ENCODE results near the gene R3HDM2.
"Not testable (repeated sequence)": the region's sequence is repeated elsewhere in the genome, so short reads cannot be mapped to it uniquely, and the experiment has no call there.

R3HDM2 gene

DNA sequence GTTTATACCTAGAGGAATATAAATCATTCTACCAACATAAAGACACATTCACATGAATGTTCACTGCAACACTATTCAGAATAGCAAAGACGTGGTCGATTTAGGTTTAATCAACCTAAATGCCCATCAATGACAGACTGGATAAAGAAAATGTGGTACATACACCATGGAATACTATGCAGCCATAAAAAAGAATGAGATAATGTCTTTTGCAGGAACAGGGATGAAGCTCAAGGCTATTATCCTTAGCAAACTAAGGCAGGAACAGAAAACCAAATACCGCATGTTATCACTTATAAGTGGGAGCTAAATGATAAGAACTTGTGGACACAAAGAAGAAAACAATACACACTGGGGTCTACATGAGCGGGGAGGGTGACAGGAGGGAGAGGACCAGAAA lies 94.5 kb downstream of the R3HDM2 start:
- DNase-seq: not testable (repeated sequence)

DNA sequence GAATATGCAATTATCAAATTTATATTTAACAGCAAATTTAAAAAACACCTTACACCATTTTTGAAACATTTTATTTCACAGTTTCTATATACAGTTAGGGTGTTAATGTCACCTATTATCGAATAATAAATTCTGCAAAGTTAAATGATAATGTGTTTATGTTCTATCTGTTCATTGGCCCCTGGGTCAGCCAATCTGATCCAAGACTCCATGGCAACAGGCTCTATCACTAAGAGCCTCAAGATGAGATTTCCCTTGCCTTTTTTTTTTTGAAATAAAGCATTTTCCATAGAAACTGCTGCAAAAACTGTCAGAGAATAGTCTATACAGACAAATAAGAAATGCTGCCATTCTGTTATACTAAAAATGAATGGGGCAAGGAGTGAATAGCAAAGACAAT lies 96.6 kb downstream of the R3HDM2 start:
- no peak for DNase-seq

DNA sequence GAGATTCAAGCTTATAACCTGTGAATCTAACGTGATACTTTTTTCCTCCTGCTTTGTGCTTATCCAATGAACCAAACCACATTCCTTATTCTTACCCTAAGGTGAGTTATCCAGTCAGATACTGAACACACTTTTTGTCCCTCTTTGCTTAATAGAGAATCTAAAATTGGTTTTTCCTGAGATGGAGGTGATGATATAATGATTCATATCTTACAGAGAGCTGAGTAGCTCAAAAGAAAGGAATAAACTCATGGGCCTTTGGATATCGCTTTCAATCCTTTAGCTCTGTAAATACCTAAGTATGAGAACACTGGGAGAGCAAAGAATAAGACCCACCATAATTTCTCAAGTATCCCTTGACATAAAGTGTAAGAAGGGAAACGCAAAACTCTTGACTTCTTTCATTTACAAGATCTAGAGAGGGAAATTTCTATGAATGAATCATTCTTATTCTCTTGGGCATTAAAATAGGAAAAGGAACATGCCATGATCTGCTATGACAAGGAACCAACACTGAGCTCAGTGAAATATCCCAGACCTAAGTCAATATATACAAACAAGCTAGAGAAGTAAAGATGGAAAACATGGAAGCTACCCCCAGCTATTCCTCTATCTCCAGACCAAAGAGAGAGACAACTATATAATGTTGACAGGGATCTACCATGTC lies 98.1 kb downstream of the R3HDM2 start:
- no peak for DNase-seq

- DNase-seq: no peak
Measured at GRCh38 chr12:57330992-57331391, 99.9 kb downstream of the R3HDM2 start.

DNA sequence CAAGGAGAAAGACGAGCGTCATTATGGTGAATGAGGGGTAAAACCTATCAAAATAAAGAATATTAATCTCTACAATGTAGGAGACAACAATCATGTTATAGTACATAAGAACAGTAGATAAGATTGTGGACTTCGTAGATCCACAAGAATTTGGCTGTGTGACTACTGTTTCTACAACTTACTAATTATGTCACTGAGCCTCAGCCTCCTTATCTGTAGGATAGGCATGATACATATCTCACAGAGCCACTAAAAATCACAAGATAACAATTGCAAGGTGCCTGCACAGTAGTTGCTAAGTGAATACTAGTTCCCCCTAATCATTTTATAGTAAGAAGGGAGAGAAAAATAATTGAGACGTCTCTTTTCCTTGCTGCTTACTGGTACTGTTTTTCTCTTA lies 101.6 kb downstream of the R3HDM2 start:
- no peak for DNase-seq

GRCh38 chr12:57325395-57325794 lies 105.4 kb downstream of the R3HDM2 start:
- no peak for DNase-seq

GRCh38 chr12:57323416-57323815 lies 107.4 kb downstream of the R3HDM2 start:
- DNase-seq: no peak

- DNase-seq: no peak
Measured at GRCh38 chr12:57320639-57321038, 110.2 kb downstream of the R3HDM2 start.

GRCh38 chr12:57319678-57320469 lies 111.0 kb downstream of the R3HDM2 start:
- DNase-seq: no peak

DNA sequence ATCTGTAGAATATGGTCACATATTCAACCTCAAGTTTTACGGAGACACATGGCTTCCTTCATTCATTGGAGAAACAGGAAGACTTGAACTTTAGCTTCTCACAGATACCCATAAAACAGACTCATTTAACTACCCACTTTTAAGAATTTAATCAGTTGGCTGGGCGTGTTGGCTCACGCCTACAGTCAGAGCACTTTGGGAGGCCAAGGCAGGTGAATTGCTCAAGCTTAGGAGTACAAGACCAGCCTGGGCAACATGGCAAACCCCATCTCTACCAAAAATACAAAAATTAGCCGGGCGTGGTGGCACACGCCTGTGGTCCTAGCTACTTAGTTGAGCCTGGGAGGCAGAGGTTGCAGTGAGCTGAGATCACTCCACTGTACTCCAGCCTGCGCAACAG lies 115.2 kb downstream of the R3HDM2 start:
- DNase-seq: no peak

GRCh38 chr12:57312287-57312686 lies 118.6 kb downstream of the R3HDM2 start:
- not testable (repeated sequence) for DNase-seq

DNA sequence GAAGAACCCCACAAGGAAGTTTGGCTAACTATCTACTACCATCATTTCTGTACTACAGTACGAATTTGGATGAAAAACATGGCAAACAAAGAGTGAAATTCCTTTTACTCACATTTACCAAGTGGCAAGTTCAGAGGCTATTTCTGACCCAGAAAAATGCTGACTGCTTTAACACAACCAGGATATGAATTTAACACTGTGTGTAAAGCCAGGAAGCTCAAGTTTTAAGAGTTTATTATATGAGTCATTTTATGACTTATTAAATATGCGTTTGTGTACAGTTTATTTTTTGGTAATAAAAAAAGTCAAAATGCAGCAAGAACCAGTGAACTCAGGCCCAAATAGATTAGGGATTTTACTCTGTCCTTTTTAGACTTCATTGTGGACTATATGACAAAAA lies 121.4 kb downstream of the R3HDM2 start:
- no peak for DNase-seq

DNA sequence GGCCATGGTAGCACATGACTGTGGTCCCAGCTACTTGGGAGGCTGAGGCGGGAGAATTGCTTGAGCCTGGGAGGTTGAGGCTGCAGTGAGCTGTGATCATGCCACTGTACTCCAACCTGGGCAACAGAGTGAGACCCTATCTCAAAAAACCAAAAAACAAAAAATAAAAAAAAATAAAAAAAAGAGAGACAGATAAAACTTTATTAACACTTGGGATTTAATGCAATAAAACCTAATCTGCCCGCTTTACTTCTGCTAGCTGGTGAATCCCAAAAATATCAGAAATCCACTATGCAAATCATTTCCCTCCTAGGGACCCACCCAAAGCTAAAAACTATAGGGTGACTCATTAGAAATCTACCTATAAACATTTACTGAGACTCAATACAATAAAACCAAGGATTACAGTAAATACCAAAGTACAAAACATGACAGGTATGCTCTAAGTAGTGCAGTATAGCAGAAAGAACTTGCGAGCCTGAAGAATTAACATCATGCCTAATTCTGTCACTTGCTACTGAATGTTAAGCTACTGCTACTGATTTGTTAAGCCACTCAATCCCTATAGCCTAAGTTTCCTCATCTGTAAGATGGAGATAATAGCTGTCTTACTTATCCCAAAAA lies 129.8 kb downstream of the R3HDM2 start:
- no peak for DNase-seq

DNA sequence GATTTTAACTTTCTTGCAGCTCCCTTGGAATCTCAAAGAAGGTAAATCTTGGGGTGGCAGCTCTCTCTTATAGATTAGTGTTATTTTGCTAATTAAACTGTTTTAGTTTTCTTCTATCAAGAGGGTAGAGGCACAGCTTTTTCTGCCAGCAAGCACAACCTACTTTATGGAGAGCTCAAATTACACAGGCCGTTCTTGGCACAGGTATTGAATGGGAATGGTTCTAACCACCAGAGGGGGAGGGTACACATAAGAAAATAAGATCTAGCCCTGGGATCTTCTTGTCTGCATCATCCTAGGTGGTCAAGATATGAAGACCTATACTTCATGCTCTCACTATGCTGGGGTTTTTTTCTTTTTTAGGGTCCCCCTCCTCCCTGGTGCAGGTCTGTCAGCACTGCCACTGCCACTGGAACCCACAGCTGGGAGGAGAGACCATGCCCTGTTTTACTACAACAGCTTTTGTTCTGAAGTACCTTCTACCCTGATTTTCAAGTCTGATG lies 131.3 kb downstream of the R3HDM2 start:
- no peak for DNase-seq

- no peak for DNase-seq
Measured at GRCh38 chr12:57296291-57296690, 134.6 kb downstream of the R3HDM2 start.

DNA sequence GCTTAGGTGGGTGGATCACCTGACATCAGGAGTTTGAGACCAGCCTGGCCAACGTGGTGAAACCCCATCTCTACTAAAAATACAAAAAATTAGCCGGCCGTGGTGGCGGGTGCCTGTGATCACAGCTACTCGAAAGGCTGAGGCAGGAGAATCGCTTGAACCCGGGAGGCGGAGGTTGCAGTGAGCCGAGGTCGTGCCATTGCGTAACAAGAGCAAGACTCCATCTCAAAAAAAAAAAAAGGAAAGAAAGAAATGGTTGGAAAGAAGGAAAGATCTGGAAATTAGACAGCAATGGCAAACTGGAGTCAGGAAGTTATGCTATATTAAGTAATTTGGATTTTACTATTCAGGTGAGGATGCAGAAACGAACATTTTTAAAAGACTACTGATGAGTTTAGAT lies 148.8 kb downstream of the R3HDM2 start:
- DNase-seq: not testable (repeated sequence)

- DNase-seq: peak in 27 of 58 donors; percentile 3 to 70 (median 30)
Measured at GRCh38 chr12:57280211-57281062, 150.4 kb downstream of the R3HDM2 start.

DNA sequence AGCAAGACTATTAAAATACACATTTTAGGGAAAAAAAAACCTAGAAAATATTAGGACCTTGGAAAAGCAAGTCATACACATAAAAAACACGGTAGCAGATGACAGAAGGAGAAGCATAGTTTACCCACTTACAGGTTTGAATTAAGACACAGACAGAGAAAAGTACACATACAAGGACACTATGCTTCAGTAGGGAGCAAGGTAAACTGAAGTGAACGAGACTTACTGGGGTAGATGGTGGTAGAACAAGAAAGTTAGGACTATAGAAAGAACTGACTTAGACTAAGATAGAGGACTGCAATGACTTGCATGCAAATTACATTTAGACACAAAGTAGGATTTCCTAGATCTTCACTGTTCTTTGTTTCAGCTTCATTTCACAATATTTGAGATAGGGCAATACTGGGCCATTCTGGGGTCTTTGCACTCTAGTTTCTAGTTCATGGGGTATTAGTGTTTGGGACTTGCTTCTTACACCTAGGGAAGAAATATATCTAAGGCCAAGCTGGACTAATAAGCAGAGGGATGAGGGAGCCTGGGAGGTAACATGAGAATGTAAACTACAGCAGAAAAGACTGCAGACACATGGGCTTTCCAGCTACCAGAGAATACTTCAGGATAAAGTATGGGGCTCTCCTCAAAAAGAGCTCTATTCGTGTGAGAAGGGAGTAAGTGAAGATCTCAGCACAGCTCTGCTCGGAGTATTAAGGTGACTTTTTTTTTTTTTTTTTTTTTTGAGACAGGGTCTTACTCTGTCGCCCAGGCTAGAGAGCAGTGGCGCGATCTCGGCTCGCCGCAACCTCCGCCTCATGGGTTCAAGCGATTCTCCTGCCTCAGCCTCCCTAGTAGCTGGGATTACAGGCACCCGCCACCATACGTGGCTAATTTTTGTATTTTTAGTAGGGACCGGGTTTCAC lies 152.1 kb downstream of the R3HDM2 start:
- DNase-seq: no peak

DNA sequence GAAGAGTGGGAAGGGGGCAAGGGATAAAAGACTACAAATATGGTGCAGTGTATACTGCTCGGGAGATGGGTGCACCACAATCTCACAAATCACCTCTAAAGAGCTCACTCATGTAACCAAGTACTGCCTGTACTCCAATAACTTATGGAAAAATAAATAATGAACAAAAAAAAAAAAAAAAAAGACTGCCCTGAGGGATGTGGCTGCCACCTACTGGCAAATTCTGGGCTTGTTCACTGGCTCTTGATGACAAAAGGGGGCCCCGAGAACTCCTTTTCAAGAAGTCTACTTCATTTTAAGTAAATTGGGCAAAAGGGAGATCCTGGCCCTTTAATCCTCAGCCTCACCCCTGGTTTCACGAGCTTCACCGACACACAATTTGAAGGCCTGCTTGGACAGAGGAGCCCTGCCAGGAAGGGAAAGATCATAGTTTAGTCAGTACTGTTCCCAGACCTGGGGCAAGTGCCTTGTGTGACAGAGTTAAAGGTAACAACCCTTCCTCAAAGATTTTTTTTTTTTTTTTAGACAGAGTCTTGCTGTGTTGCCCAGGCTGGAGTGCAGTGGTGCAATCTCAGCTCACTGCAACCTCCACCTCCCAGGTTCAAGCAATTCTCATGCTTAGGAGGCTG lies 153.8 kb downstream of the R3HDM2 start:
- DNase-seq: no peak

DNA sequence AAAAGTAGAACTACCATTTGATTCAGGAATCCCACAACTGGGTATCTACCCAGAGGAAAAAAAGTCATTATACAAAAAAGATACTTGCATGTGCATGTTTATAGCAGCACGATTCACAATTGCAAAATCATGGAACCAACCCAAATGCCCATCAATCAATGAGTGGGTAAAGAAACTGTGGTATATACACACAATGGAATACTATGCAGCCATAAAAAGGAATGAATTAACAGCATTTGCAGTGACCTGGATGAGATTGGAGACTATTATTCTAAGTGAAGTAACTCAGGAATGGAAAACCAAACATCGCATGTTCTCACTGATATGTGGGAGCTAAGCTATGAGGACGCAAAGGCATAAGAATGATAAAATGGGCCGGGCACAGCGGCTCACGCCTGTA lies 154.6 kb downstream of the R3HDM2 start:
- DNase-seq: not testable (repeated sequence)

Data from anterior cingulate cortex (tissue), 58 donors.